ENCODE results near the gene HTT.

DNA sequence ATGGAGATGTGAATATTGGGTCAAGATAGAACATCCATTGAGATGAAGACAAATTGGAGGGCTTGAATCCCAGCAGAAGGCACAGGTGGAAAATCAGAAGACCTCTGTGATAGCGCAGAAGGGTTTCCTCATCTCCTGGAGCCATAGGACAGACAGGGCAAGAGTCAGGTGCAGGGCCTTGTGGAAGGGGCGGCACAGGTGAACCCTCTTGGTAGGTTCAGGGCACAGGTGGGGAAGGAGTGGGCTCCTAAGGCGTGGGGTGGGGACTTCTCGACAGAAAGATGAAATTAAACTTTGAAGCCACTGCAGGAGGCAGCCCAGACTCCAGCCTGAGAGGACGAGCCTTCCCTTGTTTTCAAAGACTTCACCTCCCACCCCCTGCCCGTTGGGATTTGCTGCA lies 209.0 kb downstream of the HTT start:
- TF ChIP-seq, protein P1, sequence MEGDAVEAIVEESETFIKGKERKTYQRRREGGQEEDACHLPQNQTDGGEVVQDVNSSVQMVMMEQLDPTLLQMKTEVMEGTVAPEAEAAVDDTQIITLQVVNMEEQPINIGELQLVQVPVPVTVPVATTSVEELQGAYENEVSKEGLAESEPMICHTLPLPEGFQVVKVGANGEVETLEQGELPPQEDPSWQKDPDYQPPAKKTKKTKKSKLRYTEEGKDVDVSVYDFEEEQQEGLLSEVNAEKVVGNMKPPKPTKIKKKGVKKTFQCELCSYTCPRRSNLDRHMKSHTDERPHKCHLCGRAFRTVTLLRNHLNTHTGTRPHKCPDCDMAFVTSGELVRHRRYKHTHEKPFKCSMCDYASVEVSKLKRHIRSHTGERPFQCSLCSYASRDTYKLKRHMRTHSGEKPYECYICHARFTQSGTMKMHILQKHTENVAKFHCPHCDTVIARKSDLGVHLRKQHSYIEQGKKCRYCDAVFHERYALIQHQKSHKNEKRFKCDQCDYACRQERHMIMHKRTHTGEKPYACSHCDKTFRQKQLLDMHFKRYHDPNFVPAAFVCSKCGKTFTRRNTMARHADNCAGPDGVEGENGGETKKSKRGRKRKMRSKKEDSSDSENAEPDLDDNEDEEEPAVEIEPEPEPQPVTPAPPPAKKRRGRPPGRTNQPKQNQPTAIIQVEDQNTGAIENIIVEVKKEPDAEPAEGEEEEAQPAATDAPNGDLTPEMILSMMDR (optimal IDR thresholded peaks at IDR 0.05 in 1 of 3, IDR thresholded peaks at IDR 0.05 in 1 of 3, conservative IDR thresholded peaks at IDR 0.05 in 1 of 3; ENCODE audit: extremely low read depth in 1 of 3, insufficient read depth in 2 of 3, low read length in 3 of 3), result no peak
- no peak for TF ChIP-seq EZH2 (IDR thresholded peaks at IDR 0.05; ENCODE audit: low read length)
